PC-9 (cell line): ENCODE results near the gene PPP1R3E. TPM values are rescaled to one million over a fixed set of nuclear protein-coding genes. Genes with fewer than 3 reads are reported as not detected.

Experiments
- BruUV-seq: library from RNA; stranded (reverse); fragments of 400-500 nt; replicated peaks from 2 replicates; lab custom pipeline; 2021; lab: Mats Ljungman, UMichigan
- CTCF ChIA-PET: fragments of 300-600 bp; sonication (Branson Sonifier 250); formaldehyde crosslinking; loops from one replicate; lab custom pipeline; 2022; ENCODE audit warnings: antibody characterized with exemption; lab: Charles Lee
- POLR2A ChIA-PET: fragments of 300-600 bp; sonication (Branson Sonifier 250); formaldehyde crosslinking; loops from one replicate; lab custom pipeline; 2022; ENCODE audit warnings: antibody characterized with exemption; ENCODE audit not compliant: unreplicated experiment; lab: Charles Lee
- DNase-seq, 2 experiments: peaks; one replicate each; pipeline versions ENCODE4 v3.0.0 to v3.0.0-alpha.2; 2015 to 2022; ENCODE audit warnings: mixed read lengths in 1 of 2
- H2AFZ ChIP-seq: fragments of 200-600 bp; sonication (generic); 2 replicates; pipeline ENCODE4 v1.8.1; 2017; ENCODE audit warnings: antibody characterized with exemption
- H3F3A ChIP-seq: fragments of 200-600 bp; sonication (generic); 2 replicates; pipeline ENCODE4 v1.8.1; 2017; ENCODE audit warnings: antibody characterized with exemption, mild to moderate bottlenecking, low read depth; ENCODE audit not compliant: insufficient read depth
- H3K27ac ChIP-seq: fragments of 200-600 bp; sonication (generic); 2 replicates; pipeline ENCODE4 v1.6.1; 2016; ENCODE audit warnings: mixed run types
- H3K27me3 ChIP-seq: fragments of 200-600 bp; sonication (generic); 2 replicates; pipeline ENCODE4 v1.6.1; 2016; ENCODE audit warnings: low read depth, mixed run types; ENCODE audit not compliant: insufficient read depth
- H3K36me3 ChIP-seq: fragments of 200-600 bp; sonication (generic); 2 replicates; pipeline ENCODE4 v1.6.1; 2016; ENCODE audit warnings: low read depth, mixed run types
- H3K4me1 ChIP-seq: fragments of 200-600 bp; sonication (generic); replicated peaks from 2 replicates; pipeline ENCODE4 v1.6.1; 2016; ENCODE audit warnings: mixed run types; ENCODE audit not compliant: insufficient read depth
- H3K4me2 ChIP-seq: fragments of 200-600 bp; sonication (generic); 2 replicates; pipeline ENCODE4 v1.6.1; 2017; ENCODE audit warnings: mixed run types
- H3K4me3 ChIP-seq: fragments of 200-600 bp; sonication (generic); 2 replicates; pipeline ENCODE4 v1.6.1; 2016; ENCODE audit warnings: mixed run types
- H3K79me2 ChIP-seq: fragments of 200-600 bp; sonication (generic); 2 replicates; pipeline ENCODE4 v1.6.1; 2017; ENCODE audit warnings: low read depth, mixed run types
- H3K9me2 ChIP-seq: fragments of 200-600 bp; sonication (generic); 2 replicates; pipeline ENCODE4 v1.8.1; 2017; ENCODE audit warnings: mild to moderate bottlenecking; ENCODE audit not compliant: insufficient read depth
- H3K9me3 ChIP-seq: fragments of 200-600 bp; sonication (generic); 2 replicates; pipeline ENCODE4 v1.8.1; 2016; ENCODE audit warnings: low read depth; ENCODE audit not compliant: insufficient read depth
- H4K20me1 ChIP-seq: fragments of 200-600 bp; sonication (generic); 2 replicates; pipeline ENCODE4 v1.8.1; 2017; ENCODE audit not compliant: insufficient read depth
- EZH2 ChIP-seq: fragments of 200-600 bp; sonication (generic); IDR thresholded peaks from 2 replicates; pipeline ENCODE4 v1.8.0; 2017; ENCODE audit warnings: antibody characterized with exemption, low read depth
- intact Hi-C: fragments of 100-400 bp; cut with micrococcal nuclease; formaldehyde crosslinking; loops from one replicate; pipeline ENCODE4 v1.10.0; 2022; ENCODE audit not compliant: unreplicated experiment
- total RNA-seq: library from RNA; stranded (reverse); gene quantifications from 2 replicates; pipeline ENCODE4 v1.2.3, GENCODE V29; 2021
- TF ChIP-seq, protein P1 (sequence below): fragments of 200-600 bp; sonication (generic); conservative IDR thresholded peaks from 2 replicates; pipeline ENCODE4 v1.6.1; 2017; ENCODE audit warnings: mixed run types, antibody characterized with exemption, mild to moderate bottlenecking, moderate library complexity

The PPP1R3E gene
- total RNA-seq, 1 experiment from 2014 or later, result 9.5 TPM

DNA sequence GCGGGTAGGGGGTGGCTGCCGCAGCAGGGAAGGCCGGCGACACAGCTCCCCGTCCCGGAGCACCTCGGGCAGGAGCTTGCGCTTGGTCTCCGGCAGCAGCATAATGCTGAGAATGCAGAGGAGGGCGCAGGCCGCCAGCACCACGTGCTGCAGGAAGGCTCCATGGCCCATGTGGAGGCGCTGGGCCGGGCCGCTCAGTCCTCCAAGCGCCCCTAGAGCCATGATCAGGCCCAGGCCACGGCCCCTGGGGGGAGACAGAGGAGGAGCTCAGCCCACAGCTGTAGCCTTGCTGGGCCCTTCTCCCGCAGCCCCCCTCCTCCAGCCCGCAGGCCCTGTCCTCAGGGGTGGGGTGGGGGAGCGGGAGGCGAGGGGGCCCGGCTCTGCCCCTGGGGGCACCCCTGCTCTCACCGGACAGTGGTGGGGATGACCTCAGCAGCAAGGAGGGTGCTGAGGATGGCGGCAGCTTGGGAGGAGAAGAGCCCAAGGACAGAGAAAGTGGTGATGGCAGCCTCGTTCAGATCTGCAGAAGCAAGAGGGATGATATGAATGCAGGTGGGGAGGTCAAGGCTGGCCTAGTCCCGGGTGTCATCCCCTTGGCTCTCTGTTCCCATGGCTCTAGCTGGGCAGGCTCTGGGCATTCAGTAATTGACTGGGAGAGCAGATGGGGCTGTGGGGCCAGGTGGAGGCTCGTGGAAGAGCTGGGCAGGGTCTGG is 44.2 kb upstream of the PPP1R3E start:
- CTCF ChIA-PET, result no interaction called here
- Histone ChIP-seq H3K27me3 (peaks cover 43% of the 10 kb centered on the region), H3K9me2 (no peaks in the 10 kb centered on the region), H3K9me3 (no peaks in the 10 kb centered on the region; the same call in 1 of the 2 replicates), H3K79me2 (no peaks in the 10 kb centered on the region), H3K4me3 (no peak overlapping the region), H3K4me1 (no peaks in the 10 kb centered on the region), H3K36me3 (no peaks in the 10 kb centered on the region), H3K27ac (no peak overlapping the region), H3K4me2 (no peak overlapping the region), H4K20me1 (no peaks in the 10 kb centered on the region), H3F3A (no peaks in the 10 kb centered on the region), H2AFZ (no peak overlapping the region)
- no peak for DNase-seq
- intact Hi-C loops, result no loop called here
- TF ChIP-seq, protein P1, sequence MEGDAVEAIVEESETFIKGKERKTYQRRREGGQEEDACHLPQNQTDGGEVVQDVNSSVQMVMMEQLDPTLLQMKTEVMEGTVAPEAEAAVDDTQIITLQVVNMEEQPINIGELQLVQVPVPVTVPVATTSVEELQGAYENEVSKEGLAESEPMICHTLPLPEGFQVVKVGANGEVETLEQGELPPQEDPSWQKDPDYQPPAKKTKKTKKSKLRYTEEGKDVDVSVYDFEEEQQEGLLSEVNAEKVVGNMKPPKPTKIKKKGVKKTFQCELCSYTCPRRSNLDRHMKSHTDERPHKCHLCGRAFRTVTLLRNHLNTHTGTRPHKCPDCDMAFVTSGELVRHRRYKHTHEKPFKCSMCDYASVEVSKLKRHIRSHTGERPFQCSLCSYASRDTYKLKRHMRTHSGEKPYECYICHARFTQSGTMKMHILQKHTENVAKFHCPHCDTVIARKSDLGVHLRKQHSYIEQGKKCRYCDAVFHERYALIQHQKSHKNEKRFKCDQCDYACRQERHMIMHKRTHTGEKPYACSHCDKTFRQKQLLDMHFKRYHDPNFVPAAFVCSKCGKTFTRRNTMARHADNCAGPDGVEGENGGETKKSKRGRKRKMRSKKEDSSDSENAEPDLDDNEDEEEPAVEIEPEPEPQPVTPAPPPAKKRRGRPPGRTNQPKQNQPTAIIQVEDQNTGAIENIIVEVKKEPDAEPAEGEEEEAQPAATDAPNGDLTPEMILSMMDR, result no peak
- TF ChIP-seq EZH2, result no peak
- BruUV-seq, result no TSS peak
- POLR2A ChIA-PET, result no interaction called here

DNA sequence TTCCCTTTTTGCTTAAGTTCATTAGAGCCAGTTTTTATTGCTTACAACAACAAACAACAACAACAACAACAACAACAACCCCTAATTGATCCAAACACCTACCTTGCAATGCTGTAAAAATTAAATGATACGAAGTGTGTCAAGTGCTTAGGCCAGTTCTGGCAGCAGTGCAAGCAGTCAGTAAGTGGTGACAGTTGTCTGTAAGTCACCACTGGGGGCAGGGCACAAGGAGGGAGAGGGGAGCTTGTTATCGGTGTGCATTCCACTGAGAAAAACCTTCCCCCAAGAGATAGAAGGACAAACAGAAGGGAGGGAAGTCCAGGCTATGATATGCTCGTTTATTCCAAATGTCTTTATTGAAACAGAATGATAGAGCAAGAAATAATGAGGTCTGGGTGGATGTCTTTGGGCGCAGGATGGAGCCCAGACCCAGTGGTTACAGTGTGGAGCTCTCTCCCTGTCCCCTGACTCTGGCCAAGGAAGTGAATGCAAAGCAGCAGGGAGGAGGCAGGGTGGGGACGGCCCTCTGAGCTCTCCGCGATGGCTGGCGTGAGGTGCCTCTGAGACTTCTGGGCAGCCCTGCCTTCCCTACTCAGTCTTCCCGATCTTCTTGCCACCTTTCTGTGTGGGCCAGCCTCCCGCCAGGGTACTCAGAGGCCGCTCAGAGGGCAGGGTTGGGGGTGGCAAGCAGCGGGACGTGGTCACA is 43.5 kb upstream of the PPP1R3E start:
- Histone ChIP-seq H3K9me3 (no peaks in the 10 kb centered on the region; the same call in 1 of the 2 replicates), H2AFZ (no peak overlapping the region), H3K36me3 (no peaks in the 10 kb centered on the region), H3K4me2 (no peak overlapping the region), H3K4me1 (no peaks in the 10 kb centered on the region), H4K20me1 (no peaks in the 10 kb centered on the region), H3K9me2 (no peaks in the 10 kb centered on the region), H3K27me3 (peaks cover 39% of the 10 kb centered on the region), H3F3A (no peaks in the 10 kb centered on the region), H3K27ac (no peak overlapping the region), H3K4me3 (no peak overlapping the region), H3K79me2 (no peaks in the 10 kb centered on the region)
- CTCF ChIA-PET, result no interaction called here
- no peak for TF ChIP-seq EZH2
- TF ChIP-seq, protein P1, result no peak
- no TSS peak for BruUV-seq
- intact Hi-C loops, result no loop called here
- POLR2A ChIA-PET, result interaction anchor here (0.8 kb wide), 1 partner anchor 46 kb away, joined by 4 read pairs; no protein-coding TSS in a partner anchor
- DNase-seq, result no peak

DNA sequence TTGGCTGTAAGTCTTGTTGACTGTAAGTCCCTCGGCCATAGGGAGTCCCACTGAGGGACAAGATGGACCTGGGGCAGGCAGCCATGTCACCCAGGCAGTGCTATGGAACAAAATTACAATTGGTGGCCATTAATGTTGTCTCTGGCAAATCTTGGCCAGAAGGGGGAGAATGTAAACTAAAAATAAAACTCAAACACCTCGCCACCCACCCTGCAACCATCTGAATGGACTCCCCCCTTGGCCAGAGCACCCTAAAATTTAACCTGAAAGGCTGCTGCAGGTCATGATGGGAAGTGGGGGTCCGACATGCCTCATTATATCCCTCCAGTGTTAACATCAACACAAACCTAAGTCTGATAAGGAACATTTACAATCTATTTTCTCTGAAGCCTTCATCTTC is 41.8 kb upstream of the PPP1R3E start:
- BruUV-seq, result no TSS peak
- H3K4me1 ChIP-seq, result no peaks in the 10 kb centered on the region
- H3K4me3 ChIP-seq, result no peak overlapping the region
- no peak overlapping the region for H3K27ac ChIP-seq
- H3K9me3 ChIP-seq, result no peaks in the 10 kb centered on the region; the same call in 1 of the 2 replicates
- intact Hi-C loops, result no loop called here
- H3K4me2 ChIP-seq, result no peak overlapping the region
- POLR2A ChIA-PET, result no interaction called here
- no peaks in the 10 kb centered on the region for H3K79me2 ChIP-seq
- H3F3A ChIP-seq, result no peaks in the 10 kb centered on the region
- CTCF ChIA-PET, result no interaction called here
- H3K36me3 ChIP-seq, result no peaks in the 10 kb centered on the region
- H2AFZ ChIP-seq, result no peak overlapping the region
- no peaks in the 10 kb centered on the region for H3K9me2 ChIP-seq
- no peak for DNase-seq
- no peaks in the 10 kb centered on the region for H4K20me1 ChIP-seq
- TF ChIP-seq EZH2, result no peak
- TF ChIP-seq, protein P1, result 0 out of 2 replicates have a peak, but pooled peaks have one; percentile 17
- peaks cover 23% of the 10 kb centered on the region for H3K27me3 ChIP-seq
